Jurkat, Clone E6-1 (cell line): Measurements from ENCODE around the gene WSB2. TPM values are rescaled to one million over a fixed set of nuclear protein-coding genes. Genes with fewer than 3 reads are reported as not detected.
"Not testable (repeated sequence)": the region's sequence is repeated elsewhere in the genome, so short reads cannot be mapped to it uniquely, and the experiment has no call there.

Experiments used
- DNase-seq: peaks from one replicate; pipeline ENCODE4 v3.0.0-alpha.2; 2011; ENCODE audit warnings: low read depth, low spot score
- H3K4me3 ChIP-seq: 2 replicates; pipeline ENCODE4 v1.5.1; 2011; ENCODE audit warnings: mild to moderate bottlenecking, low read length, control low read depth, moderate library complexity
- polyA plus RNA-seq: library from polyadenylated mRNA; unstranded; fragments of >200 nt; gene quantifications from one replicate; pipeline ENCODE4 v1.2.1, GENCODE V29; 2012; ENCODE audit warnings: missing spikeins; ENCODE audit not compliant: insufficient read length, insufficient read depth

WSB2 gene
- polyA plus RNA-seq: 70.4 TPM

GRCh38 chr12:118061011-118061872 lies at the start of gene WSB2:
Gene WSB2 (minus strand): TSS chr12:118061179. CDS start chr12:118061048, 131 bp downstream.
- DNase-seq: no peak

GRCh38 chr12:118109088-118109487 lies 48.1 kb upstream of the WSB2 start:
- no peak overlapping the region for H3K4me3 ChIP-seq
- no peak for DNase-seq

More at GRCh38 chr12:118061011-118061872, at the start of gene WSB2:
- peak within 1 kb of the TSS; percentile 82 for H3K4me3 ChIP-seq

- DNase-seq: no peak
- H3K4me3 ChIP-seq: no peak overlapping the region
These were observed 46.7 kb upstream of the WSB2 start for GRCh38 chr12:118107694-118108093.

GRCh38 chr12:118107011-118107410 lies 46.0 kb upstream of the WSB2 start:
- no peak overlapping the region for H3K4me3 ChIP-seq
- no peak for DNase-seq

- peak within 1 kb of the TSS; percentile 70 for H3K4me3 ChIP-seq
- DNase-seq: peak; percentile 29
These were observed 42.8 kb upstream of the WSB2 start, which contains the start of gene VSIG10 for GRCh38 chr12:118103601-118104382. Gene VSIG10 (minus strand): TSS chr12:118104011. CDS start chr12:118103671, 340 bp downstream.

- H3K4me3 ChIP-seq: peak overlapping the region; percentile 70
- peak; percentile 28 for DNase-seq
These were observed 42.2 kb upstream of the WSB2 start for GRCh38 chr12:118103201-118103600.

- DNase-seq: no peak
- peak overlapping the region; percentile 70 for H3K4me3 ChIP-seq
These were observed 41.6 kb upstream of the WSB2 start for GRCh38 chr12:118102609-118103008.

- no peak for DNase-seq
- H3K4me3 ChIP-seq: no peak overlapping the region
These were observed 41.1 kb upstream of the WSB2 start for GRCh38 chr12:118102070-118102469.

- no peak for DNase-seq
- H3K4me3 ChIP-seq: no peak overlapping the region
These were observed 40.1 kb upstream of the WSB2 start for GRCh38 chr12:118101051-118101450.

GRCh38 chr12:118098911-118099671 lies 38.1 kb upstream of the WSB2 start:
- no peak overlapping the region for H3K4me3 ChIP-seq
- no peak for DNase-seq

- DNase-seq: no peak
- no peak overlapping the region for H3K4me3 ChIP-seq
These were observed 37.4 kb upstream of the WSB2 start for GRCh38 chr12:118098401-118098800.

GRCh38 chr12:118094039-118094438 lies 33.1 kb upstream of the WSB2 start:
- no peak overlapping the region for H3K4me3 ChIP-seq
- no peak for DNase-seq

GRCh38 chr12:118089782-118090181 lies 28.8 kb upstream of the WSB2 start:
- no peak overlapping the region for H3K4me3 ChIP-seq
- DNase-seq: no peak

GRCh38 chr12:118082161-118082560 lies 21.2 kb upstream of the WSB2 start:
- no peak overlapping the region for H3K4me3 ChIP-seq
- no peak for DNase-seq

- not testable (repeated sequence) for DNase-seq, H3K4me3 ChIP-seq
These were observed 20.5 kb upstream of the WSB2 start for GRCh38 chr12:118081521-118081920.

GRCh38 chr12:118073768-118074167 lies 12.8 kb upstream of the WSB2 start:
- DNase-seq: no peak
- H3K4me3 ChIP-seq: no peak overlapping the region

GRCh38 chr12:118070650-118071049 lies 9.7 kb upstream of the WSB2 start:
- H3K4me3 ChIP-seq: no peak overlapping the region
- no peak for DNase-seq

- no peak overlapping the region for H3K4me3 ChIP-seq
- no peak for DNase-seq
These were observed 7.5 kb upstream of the WSB2 start for GRCh38 chr12:118068445-118068844.

- H3K4me3 ChIP-seq: no peak overlapping the region
- no peak for DNase-seq
These were observed 4.4 kb upstream of the WSB2 start for GRCh38 chr12:118065380-118065779.
